Kidney (tissue), 14 donors: ENCODE data around the gene LSM3. TPM values are rescaled to one million over a fixed set of nuclear protein-coding genes. Genes with fewer than 3 reads are reported as not detected.
A peak's percentile ranks its signal among the peaks of the same experiment; 100 is the strongest.

Experiments
- DNase-seq, 5 donors: peaks; one replicate each; pipeline ENCODE4 v3.0.0-alpha.2; 2013 to 2020
- FAIRE-seq: peaks from 2 replicates; lab custom pipeline; 2012; peaks lifted over from hg19 to GRCh38; lab: Jason Lieb, UNC
- H3K27ac ChIP-seq, 2 donors: one replicate each; pipeline ENCODE4 v1.7.0; 2013; ENCODE audit warnings: low read depth in 2 of 2, low read length in 2 of 2, inconsistent platforms in 1 of 2
- H3K27me3 ChIP-seq: one replicate; pipeline ENCODE4 v1.7.1; 2013; ENCODE audit warnings: low read length, inconsistent platforms; ENCODE audit not compliant: control insufficient read depth, insufficient read depth
- H3K36me3 ChIP-seq, 3 donors: one replicate each; pipeline versions ENCODE4 v1.7.0 to v1.7.1; 2013; ENCODE audit warnings: low read length in 3 of 3, control low read depth in 1 of 3, inconsistent platforms in 1 of 3; ENCODE audit not compliant: insufficient read depth in 3 of 3, control insufficient read depth in 2 of 3
- H3K4me1 ChIP-seq, 3 donors: one replicate each; pipeline versions ENCODE4 v1.7.0 to v1.7.1; 2013; ENCODE audit warnings: low read length in 3 of 3, inconsistent platforms in 1 of 3, low read depth in 1 of 3; ENCODE audit not compliant: control insufficient read depth in 2 of 3, insufficient read depth in 2 of 3
- H3K4me3 ChIP-seq, 3 donors: one replicate each; pipeline versions ENCODE4 v1.7.0 to v1.8.1; 2013; ENCODE audit warnings: low read length in 3 of 3, control low read depth in 1 of 3, inconsistent platforms in 1 of 3
- H3K9ac ChIP-seq, 3 donors: one replicate each; pipeline versions ENCODE4 v1.7.0 to v1.7.1; 2013; ENCODE audit warnings: low read length in 3 of 3, control low read depth in 1 of 3, inconsistent platforms in 1 of 3
- H3K9me3 ChIP-seq, 3 donors: one replicate each; pipeline versions ENCODE4 v1.7.0 to v1.7.1; 2013; ENCODE audit warnings: low read length in 3 of 3, control low read depth in 1 of 3, inconsistent platforms in 1 of 3; ENCODE audit not compliant: control insufficient read depth in 2 of 3, insufficient read depth in 1 of 3
- intact Hi-C: fragments of 100-400 bp; cut with DNase I; formaldehyde crosslinking; loops from one replicate; pipeline ENCODE4 v1.11.1; 2022
- polyA plus RNA-seq: library from polyadenylated mRNA; stranded (reverse); fragments of 350-450 nt; fragmentation: Illumina TruSeq; extraction: RNeasy Lipid Tissue Mini Kit (QIAGEN cat#74804); gene quantifications from one replicate; pipeline ENCODE4 v1.2.3, GENCODE V29; 2014; ENCODE audit warnings: low read depth, low replicate concordance; ENCODE audit not compliant: insufficient read depth
- total RNA-seq: library from RNA; stranded (reverse); fragmentation: NEBNext Ultra II Directional; extraction: Animal tissue kit (Norgen Biotek cat#: 25700); gene quantifications from one replicate; pipeline ENCODE4 v1.2.1, GENCODE V29; 2021
- TF ChIP-seq, protein P1 (sequence below): IDR thresholded peaks from 3 replicates; pipeline ENCODE4 v1.5.1; 2012; ENCODE audit warnings: mild to moderate bottlenecking, moderate library complexity, borderline replicate concordance; ENCODE audit not compliant: insufficient read depth; ENCODE audit errors: extremely low read depth
- donor health status: control.
- donor health status: control.
- donor health status: control.
- donor health status: control.
- donor health status: control.
- donor health status: DM: yes; HTN: yes; CAD: no.
- donor health status: Normal renal cell carcinoma (clear cell type).

LSM3 gene
- total and polyA plus RNA-seq, 2 donors from 2014 or later, result 11.9 to 30.2 TPM

DNA sequence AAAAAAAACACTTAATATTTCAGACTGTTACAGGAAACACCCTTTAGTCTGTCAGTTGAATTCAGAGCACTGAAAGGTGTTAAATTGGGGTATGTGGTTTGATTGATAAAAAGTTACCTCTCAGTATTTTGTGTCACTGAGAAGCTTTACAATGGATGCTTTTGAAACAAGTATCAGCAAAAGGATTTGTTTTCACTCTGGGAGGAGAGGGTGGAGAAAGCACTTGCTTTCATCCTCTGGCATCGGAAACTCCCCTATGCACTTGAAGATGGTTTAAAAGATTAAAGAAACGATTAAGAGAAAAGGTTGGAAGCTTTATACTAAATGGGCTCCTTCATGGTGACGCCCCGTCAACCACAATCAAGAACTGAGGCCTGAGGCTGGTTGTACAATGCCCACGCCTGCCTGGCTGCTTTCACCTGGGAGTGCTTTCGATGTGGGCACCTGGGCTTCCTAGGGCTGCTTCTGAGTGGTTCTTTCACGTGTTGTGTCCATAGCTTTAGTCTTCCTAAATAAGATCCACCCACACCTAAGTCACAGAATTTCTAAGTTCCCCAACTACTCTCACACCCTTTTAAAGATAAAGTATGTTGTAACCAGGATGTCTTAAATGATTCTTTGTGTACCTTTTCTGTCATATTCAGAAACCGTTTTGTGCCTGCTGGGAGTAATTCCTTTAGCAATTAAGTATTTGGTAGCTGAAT lies 35.9 kb upstream of the LSM3 start:
- H3K9ac ChIP-seq, result peak overlapping the region in 1 of 3 donors; percentile 9
- H3K27ac ChIP-seq, result no peak overlapping the region
- H3K9me3 ChIP-seq, result no peaks in the 10 kb centered on the region
- TF ChIP-seq, protein P1, sequence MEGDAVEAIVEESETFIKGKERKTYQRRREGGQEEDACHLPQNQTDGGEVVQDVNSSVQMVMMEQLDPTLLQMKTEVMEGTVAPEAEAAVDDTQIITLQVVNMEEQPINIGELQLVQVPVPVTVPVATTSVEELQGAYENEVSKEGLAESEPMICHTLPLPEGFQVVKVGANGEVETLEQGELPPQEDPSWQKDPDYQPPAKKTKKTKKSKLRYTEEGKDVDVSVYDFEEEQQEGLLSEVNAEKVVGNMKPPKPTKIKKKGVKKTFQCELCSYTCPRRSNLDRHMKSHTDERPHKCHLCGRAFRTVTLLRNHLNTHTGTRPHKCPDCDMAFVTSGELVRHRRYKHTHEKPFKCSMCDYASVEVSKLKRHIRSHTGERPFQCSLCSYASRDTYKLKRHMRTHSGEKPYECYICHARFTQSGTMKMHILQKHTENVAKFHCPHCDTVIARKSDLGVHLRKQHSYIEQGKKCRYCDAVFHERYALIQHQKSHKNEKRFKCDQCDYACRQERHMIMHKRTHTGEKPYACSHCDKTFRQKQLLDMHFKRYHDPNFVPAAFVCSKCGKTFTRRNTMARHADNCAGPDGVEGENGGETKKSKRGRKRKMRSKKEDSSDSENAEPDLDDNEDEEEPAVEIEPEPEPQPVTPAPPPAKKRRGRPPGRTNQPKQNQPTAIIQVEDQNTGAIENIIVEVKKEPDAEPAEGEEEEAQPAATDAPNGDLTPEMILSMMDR, result no peak
- no peaks in the 10 kb centered on the region for H3K27me3 ChIP-seq
- peaks cover 6 to 20% (median 19%) of the 10 kb centered on the region in 3 donors for H3K4me1 ChIP-seq
- H3K36me3 ChIP-seq, result peaks cover 2 to 47% (median 24%) of the 10 kb centered on the region in 3 donors
- no peak overlapping the region for H3K4me3 ChIP-seq
- FAIRE-seq (no peak), DNase-seq (peak in 1 of 5 donors; percentile 35)
- intact Hi-C loops, result no loop called here

DNA sequence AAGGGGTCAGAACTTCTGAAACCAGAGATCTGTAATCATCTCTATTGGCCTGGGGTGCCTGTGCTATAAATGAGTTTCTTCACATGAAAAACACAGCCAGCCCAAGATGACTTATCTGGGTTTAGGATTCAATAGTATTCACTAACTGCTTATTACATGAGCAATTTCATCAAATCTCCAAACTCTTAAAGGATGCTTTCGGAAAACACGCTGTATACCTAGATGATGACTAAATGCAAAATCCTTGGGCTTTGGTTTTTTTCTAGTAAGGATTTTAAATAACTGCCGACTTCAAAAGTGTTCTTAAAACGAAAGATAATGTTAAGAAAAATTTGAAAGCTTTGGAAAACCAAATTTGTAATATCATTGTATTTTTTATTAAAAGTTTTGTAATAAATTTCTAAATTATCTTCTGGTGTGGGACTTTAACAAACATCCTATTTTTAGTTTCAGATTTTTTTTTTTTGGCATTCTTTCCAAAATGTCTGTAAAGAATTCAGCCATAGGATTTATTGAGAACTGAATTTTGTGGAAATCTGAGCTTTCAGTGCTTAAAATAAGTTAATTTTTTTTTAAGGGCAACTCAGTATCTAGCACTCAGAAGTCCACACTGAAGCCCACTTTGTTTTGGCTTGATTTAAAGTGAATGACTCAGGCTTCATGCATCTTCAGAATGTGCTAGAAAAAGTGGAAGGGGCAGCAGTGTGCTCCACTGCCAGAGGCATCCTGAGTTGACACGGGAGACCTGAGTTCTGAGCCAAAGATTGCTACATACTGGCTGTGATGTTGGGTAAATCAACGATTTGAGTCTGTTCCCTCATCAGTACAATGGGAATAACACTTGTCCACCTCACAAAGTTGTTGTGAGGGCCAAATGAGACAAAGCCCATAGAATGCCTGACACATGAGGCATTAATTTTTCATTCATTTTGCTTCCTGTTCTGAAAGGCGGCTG lies 35.1 kb upstream of the LSM3 start:
- H3K9me3 ChIP-seq, result no peaks in the 10 kb centered on the region
- intact Hi-C loops, result no loop called here
- peaks cover 6 to 20% (median 18%) of the 10 kb centered on the region in 3 donors for H3K4me1 ChIP-seq
- peak in 2 of 5 donors; percentile 62 to 80 for DNase-seq
- peaks cover 2 to 45% (median 26%) of the 10 kb centered on the region in 3 donors for H3K36me3 ChIP-seq
- H3K9ac ChIP-seq, result peak overlapping the region; percentile 9 to 18 (median 17)
- H3K27me3 ChIP-seq, result no peaks in the 10 kb centered on the region
- H3K4me3 ChIP-seq, result no peak overlapping the region
- H3K27ac ChIP-seq, result peak overlapping the region; percentile 75 to 89
- TF ChIP-seq, protein P1, result no peak
- FAIRE-seq, result peak; percentile 38

DNA sequence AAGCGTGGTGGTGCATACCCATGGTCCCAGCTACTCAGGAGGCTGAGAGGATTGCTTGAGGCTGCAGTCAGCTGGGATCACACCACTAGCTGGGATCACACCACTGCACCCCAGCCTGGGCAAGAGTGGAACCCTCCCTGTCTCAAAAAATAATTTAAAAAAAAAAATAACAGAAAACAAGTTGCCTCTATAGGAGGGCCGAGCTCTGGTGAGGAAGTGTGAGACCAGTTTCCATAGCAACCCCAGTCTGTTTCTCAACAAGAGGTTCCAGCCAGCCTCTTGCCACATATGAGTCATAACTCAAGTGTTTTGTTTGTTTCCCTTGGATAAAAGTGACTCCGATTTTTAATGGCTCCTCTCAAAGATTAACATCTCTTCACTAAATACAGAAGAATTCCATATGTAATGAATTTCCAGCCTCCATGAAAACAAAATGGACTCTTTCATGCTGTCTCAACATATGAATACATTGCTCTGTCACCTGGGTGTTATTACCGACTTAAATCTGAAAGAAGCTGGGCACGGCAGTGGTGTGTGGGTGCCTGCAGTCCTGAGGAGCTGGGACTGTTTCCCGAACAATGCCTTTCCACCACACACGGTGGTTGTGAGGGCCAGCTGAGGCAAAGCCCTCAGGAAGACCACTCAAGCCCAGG lies 34.1 kb upstream of the LSM3 start:
- H3K9ac ChIP-seq, result peak overlapping the region in 1 of 3 donors; percentile 34
- no peaks in the 10 kb centered on the region for H3K27me3 ChIP-seq
- peak overlapping the region in 1 of 3 donors; percentile 4 for H3K4me3 ChIP-seq
- intact Hi-C loops, result no loop called here
- peak overlapping the region; percentile 75 to 89 for H3K27ac ChIP-seq
- TF ChIP-seq, protein P1, result no peak
- DNase-seq, result peak; percentile 46 to 97 (median 80)
- FAIRE-seq, result peak; percentile 85
- H3K36me3 ChIP-seq, result peaks cover 2 to 41% (median 26%) of the 10 kb centered on the region in 3 donors
- H3K9me3 ChIP-seq, result no peaks in the 10 kb centered on the region
- peaks cover 6 to 20% (median 18%) of the 10 kb centered on the region in 3 donors for H3K4me1 ChIP-seq
